T-helper 2 cell treated with Interferon-gamma antibody and Interleukin-4, amounts not matched to agents 5 μg/mL and 100 μg/mL, for 36 hours (primary cell): ENCODE data around the gene RGS17.
"Not testable (repeated sequence)": the region's sequence is repeated elsewhere in the genome, so short reads cannot be mapped to it uniquely, and the experiment has no call there.

Experiments used
- DNase-seq: peaks from one replicate; pipeline ENCODE4 v3.0.0; 2021; ENCODE audit warnings: low spot score
- H3K27ac Mint-ChIP-seq: one replicate; pipeline ENCODE4 v1.8.0; 2021; ENCODE audit warnings: mild to moderate bottlenecking, mixed read lengths
- H3K27me3 Mint-ChIP-seq: one replicate; pipeline ENCODE4 v1.8.0; 2021; ENCODE audit warnings: low read depth, mixed read lengths
- H3K36me3 Mint-ChIP-seq: one replicate; pipeline ENCODE4 v1.8.0; 2021; ENCODE audit warnings: low read depth, mixed read lengths
- H3K4me1 Mint-ChIP-seq: one replicate; pipeline ENCODE4 v1.8.0; 2021; ENCODE audit warnings: low read depth, mixed read lengths
- H3K4me3 Mint-ChIP-seq: one replicate; pipeline ENCODE4 v1.8.0; 2022; ENCODE audit warnings: mild to moderate bottlenecking, moderate library complexity, mixed read lengths
- H3K9me3 Mint-ChIP-seq: one replicate; pipeline ENCODE4 v1.8.0; 2021; ENCODE audit warnings: mixed read lengths

RGS17 gene

GRCh38 chr6:152976749-152977148 is 154.3 kb downstream of the RGS17 start:
- peaks cover 78% of the 10 kb centered on the region for H3K36me3 Mint-ChIP-seq
- peaks cover 3% of the 10 kb centered on the region for H3K9me3 Mint-ChIP-seq
- no peaks in the 10 kb centered on the region for H3K27me3 Mint-ChIP-seq
- DNase-seq, result no peak
- peaks cover 67% of the 10 kb centered on the region for H3K4me1 Mint-ChIP-seq
- H3K4me3 Mint-ChIP-seq, result peak overlapping the region; percentile 65
- peak overlapping the region; percentile 32 for H3K27ac Mint-ChIP-seq

- no peak for DNase-seq
- Mint-ChIP-seq H3K27ac (peak overlapping the region; percentile 80), H3K36me3 (peaks cover 75% of the 10 kb centered on the region), H3K27me3 (no peaks in the 10 kb centered on the region), H3K9me3 (peaks cover 3% of the 10 kb centered on the region), H3K4me1 (peaks cover 58% of the 10 kb centered on the region), H3K4me3 (peak overlapping the region; percentile 72)
Measured at GRCh38 chr6:152975204-152975915, 155.7 kb downstream of the RGS17 start.

DNA sequence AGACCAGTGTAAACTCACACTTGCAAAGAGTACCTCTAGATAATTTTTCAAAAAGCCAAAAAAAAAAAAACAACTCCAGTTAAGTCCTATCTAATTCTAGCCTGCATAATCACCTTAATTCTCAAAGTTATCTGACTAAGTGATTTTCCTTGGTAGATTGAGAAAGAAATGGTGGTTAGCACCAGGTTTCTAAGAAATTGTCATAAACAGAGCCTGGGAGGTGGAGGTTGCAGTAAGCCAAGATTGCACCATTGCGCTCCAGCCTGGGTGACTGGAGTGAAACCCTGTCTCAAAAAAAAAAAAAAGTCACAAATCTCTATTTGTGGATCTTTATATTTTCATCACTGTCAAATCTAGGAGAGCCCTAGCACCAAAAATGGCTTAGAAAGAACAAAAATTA is 157.2 kb downstream of the RGS17 start:
- Mint-ChIP-seq H3K4me3 (peak overlapping the region; percentile 60), H3K27me3 (no peaks in the 10 kb centered on the region), H3K9me3 (peaks cover 11% of the 10 kb centered on the region), H3K4me1 (peaks cover 49% of the 10 kb centered on the region), H3K36me3 (peaks cover 78% of the 10 kb centered on the region), H3K27ac (no peak overlapping the region)
- DNase-seq, result no peak

- peaks cover 17% of the 10 kb centered on the region for H3K4me1 Mint-ChIP-seq
- peaks cover 5% of the 10 kb centered on the region for H3K27me3 Mint-ChIP-seq
- H3K27ac Mint-ChIP-seq, result no peak overlapping the region
- peaks cover 53% of the 10 kb centered on the region for H3K36me3 Mint-ChIP-seq
- H3K4me3 Mint-ChIP-seq, result no peak overlapping the region
- DNase-seq, result no peak
- peaks cover 29% of the 10 kb centered on the region for H3K9me3 Mint-ChIP-seq
Measured at GRCh38 chr6:152969688-152970418, 161.2 kb downstream of the RGS17 start.

- DNase-seq, result not testable (repeated sequence)
- peaks cover 25% of the 10 kb centered on the region for H3K36me3 Mint-ChIP-seq
Measured at GRCh38 chr6:152966168-152966894, 164.8 kb downstream of the RGS17 start.

GRCh38 chr6:152959333-152959732 is 171.7 kb downstream of the RGS17 start:
- Mint-ChIP-seq H3K4me3 (no peak overlapping the region), H3K4me1 (no peaks in the 10 kb centered on the region), H3K36me3 (no peaks in the 10 kb centered on the region), H3K27me3 (peaks cover 25% of the 10 kb centered on the region), H3K27ac (no peak overlapping the region), H3K9me3 (no peaks in the 10 kb centered on the region)
- DNase-seq, result no peak

More at GRCh38 chr6:152966168-152966894, 164.8 kb downstream of the RGS17 start:
- not testable (repeated sequence) for H3K4me3 Mint-ChIP-seq, H3K4me1 Mint-ChIP-seq, H3K27ac Mint-ChIP-seq
- Mint-ChIP-seq H3K9me3 (peaks cover 29% of the 10 kb centered on the region), H3K27me3 (peaks cover 30% of the 10 kb centered on the region)

GRCh38 chr6:152957796-152958195 is 173.3 kb downstream of the RGS17 start:
- no peak for DNase-seq
- Mint-ChIP-seq H3K27me3 (peaks cover 20% of the 10 kb centered on the region), H3K4me1 (peaks cover 1% of the 10 kb centered on the region), H3K36me3 (no peaks in the 10 kb centered on the region), H3K4me3 (no peak overlapping the region), H3K9me3 (no peaks in the 10 kb centered on the region), H3K27ac (no peak overlapping the region)
